T-cell (primary cell): ENCODE measurements around the gene SLC25A13. TPM values are rescaled to one million over a fixed set of nuclear protein-coding genes. Genes with fewer than 3 reads are reported as not detected.
A peak's percentile ranks its signal among the peaks of the same experiment; 100 is the strongest.

Experiments used
- ATAC-seq, 4 experiments: fragments of 200-7000 bp in 3 of 4; fragments of 150-1000 bp in 1 of 4; cut with Tn5 transposase; replicated peaks in 1 of 4; 1 replicate in 3 of 4; 2 replicates in 1 of 4; pipeline ENCODE4 v1.10.0; 2021; ENCODE audit warnings: moderate library complexity in 3 of 4, mild to moderate bottlenecking in 2 of 4, moderate number of reproducible peaks in 1 of 4
- CTCF ChIA-PET, 2 donors: fragments of 300-600 bp; sonication (Branson Sonifier 250); formaldehyde crosslinking; loops; one replicate each; lab custom pipeline; 2022; ENCODE audit warnings: antibody characterized with exemption in 2 of 2; lab: Charles Lee
- POLR2A ChIA-PET, 2 donors: fragments of 300-600 bp; sonication (Branson Sonifier 250); formaldehyde crosslinking; loops; one replicate each; lab custom pipeline; 2022; ENCODE audit warnings: antibody characterized with exemption in 2 of 2; lab: Charles Lee
- DNase-seq, 35 experiments: peaks; one replicate each; pipeline versions ENCODE4 v3.0.0 to v3.0.0-alpha.2; 2013 to 2023
- H3K27ac ChIP-seq: one replicate; pipeline ENCODE4 v1.5.1; 2013; ENCODE audit warnings: low read length
- H3K27me3 ChIP-seq, 2 experiments: replicated peaks in 1 of 2; 1 replicate in 1 of 2; 2 replicates in 1 of 2; pipeline versions ENCODE4 v1.6.1 to v1.7.0; 2013; ENCODE audit warnings: low read length in 1 of 2, mixed read lengths in 1 of 2; ENCODE audit not compliant: control insufficient read depth in 2 of 2, insufficient read depth in 2 of 2; ENCODE audit errors: extremely low read depth in 1 of 2
- H3K36me3 ChIP-seq, 2 donors: 1 replicate in 1 of 2; 2 replicates in 1 of 2; pipeline versions ENCODE4 v1.6.1 to v1.7.0; 2013; ENCODE audit warnings: low read length in 1 of 2; ENCODE audit not compliant: control insufficient read depth in 2 of 2, insufficient read depth in 1 of 2; ENCODE audit errors: extremely low read depth in 1 of 2
- H3K4me1 ChIP-seq, 2 experiments: 1 replicate in 1 of 2; 2 replicates in 1 of 2; pipeline versions ENCODE4 v1.6.1 to v1.7.0; 2013; ENCODE audit warnings: low read length in 2 of 2, mixed read lengths in 1 of 2; ENCODE audit not compliant: insufficient read depth in 2 of 2, control insufficient read depth in 1 of 2; ENCODE audit errors: extremely low read depth in 1 of 2
- H3K4me3 ChIP-seq, 2 donors: 1 replicate in 1 of 2; 2 replicates in 1 of 2; pipeline versions ENCODE4 v1.5.1 to v1.7.0; 2013; ENCODE audit warnings: mild to moderate bottlenecking in 2 of 2, low read length in 1 of 2, moderate library complexity in 1 of 2; ENCODE audit not compliant: control insufficient read depth in 1 of 2; ENCODE audit errors: extremely low read depth in 1 of 2
- H3K9me3 ChIP-seq: 2 replicates; pipeline ENCODE4 v1.7.0; 2013
- H3K27ac Mint-ChIP-seq, 2 donors: one replicate each; pipeline ENCODE4 v1.8.0; 2020 to 2021; ENCODE audit warnings: mild to moderate bottlenecking in 2 of 2, mixed read lengths in 2 of 2
- H3K27me3 Mint-ChIP-seq, 2 donors: one replicate each; pipeline ENCODE4 v1.8.0; 2021 to 2022; ENCODE audit warnings: mixed read lengths in 2 of 2
- H3K36me3 Mint-ChIP-seq: one replicate; pipeline ENCODE4 v1.8.0; 2021; ENCODE audit warnings: mixed read lengths
- H3K4me1 Mint-ChIP-seq, 3 donors: one replicate each; pipeline ENCODE4 v1.8.0; 2020 to 2022; ENCODE audit warnings: mixed read lengths in 3 of 3, mild to moderate bottlenecking in 1 of 3
- H3K4me3 Mint-ChIP-seq, 3 donors: one replicate each; pipeline ENCODE4 v1.8.0; 2020 to 2022; ENCODE audit warnings: mild to moderate bottlenecking in 3 of 3, mixed read lengths in 3 of 3, moderate library complexity in 3 of 3
- H3K9me3 Mint-ChIP-seq, 3 donors: one replicate each; pipeline ENCODE4 v1.8.0; 2020 to 2022; ENCODE audit warnings: mixed read lengths in 3 of 3
- WGBS: methylation state at CpG from one replicate; pipeline ENCODE4 v1.1.5; 2013; ENCODE audit warnings: missing lambda C conversion rate; ENCODE audit not compliant: insufficient coverage; 5-methylcytosine and 5-hydroxymethylcytosine counted together
- total RNA-seq, 35 experiments: library from RNA in 6 of 35; stranded (reverse) in 6 of 35; fragments of 120-200 nt in 1 of 35; gene quantifications; one replicate each; pipeline versions ENCODE4 v1.2.1 to v1.2.4 and lab custom pipeline; 2013 to 2026

SLC25A13 gene
- total RNA-seq, 5 donors from 2014 or later (not counting 1 experiment from before 2014, with no cell fraction given) = 8.1 to 19.1 (median 10.9) TPM

DNA sequence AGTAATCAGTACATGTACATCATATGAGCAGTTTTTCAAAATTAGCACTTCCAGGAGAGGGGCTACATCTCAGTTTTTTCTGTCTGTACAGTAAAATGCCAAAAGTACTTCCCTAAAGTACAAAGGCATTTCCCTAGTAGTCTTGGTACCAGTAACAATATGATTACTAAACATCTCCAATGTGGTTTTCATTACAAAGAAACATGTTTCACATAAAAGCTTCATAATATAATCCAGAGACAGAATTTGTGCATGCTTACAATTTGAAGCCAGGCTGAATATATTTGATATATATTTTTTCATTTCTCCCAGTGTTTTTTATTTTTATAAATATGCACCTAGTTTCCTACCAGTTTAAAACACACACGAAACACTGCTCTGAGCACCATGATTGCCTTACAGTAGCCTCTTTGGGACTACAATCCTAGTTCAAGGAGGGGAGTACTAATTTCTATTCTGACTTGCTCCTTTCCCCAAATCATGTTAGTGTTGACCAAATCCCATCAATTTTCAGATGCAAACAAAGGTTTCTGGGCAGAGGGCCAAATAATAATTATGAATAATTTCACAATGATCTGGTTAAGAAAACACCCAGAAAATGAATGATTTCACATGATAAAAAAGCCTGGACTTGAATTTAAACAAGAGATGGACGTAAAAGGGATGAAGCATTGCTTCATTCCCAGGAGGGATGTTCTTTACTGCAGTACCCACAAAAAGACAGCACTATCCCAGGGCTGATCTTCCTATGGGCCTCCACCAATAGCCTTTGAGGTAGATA lies 201.3 kb downstream of the SLC25A13 start:
- no peaks in the 10 kb centered on the region for H3K27me3 Mint-ChIP-seq
- Histone ChIP-seq H3K36me3 (peaks cover 0 to 6% of the 10 kb centered on the region in 2 donors), H3K27me3 (no peaks in the 10 kb centered on the region), H3K9me3 (no peaks in the 10 kb centered on the region), H3K27ac (no peak overlapping the region), H3K4me3 (no peak overlapping the region), H3K4me1 (no peaks in the 10 kb centered on the region)
- ATAC-seq (no peak), DNase-seq (no peak)
- H3K27ac Mint-ChIP-seq = no peak overlapping the region
- ChIA-PET POLR2A (no interaction called here), CTCF (no interaction called here)
- peaks cover 27% of the 10 kb centered on the region for H3K36me3 Mint-ChIP-seq
- H3K9me3 Mint-ChIP-seq = no peaks in the 10 kb centered on the region
- no peaks in the 10 kb centered on the region for H3K4me1 Mint-ChIP-seq
- WGBS = no CpG with 5 or more reads among the region's 2 CpGs
- no peak overlapping the region for H3K4me3 Mint-ChIP-seq

DNA sequence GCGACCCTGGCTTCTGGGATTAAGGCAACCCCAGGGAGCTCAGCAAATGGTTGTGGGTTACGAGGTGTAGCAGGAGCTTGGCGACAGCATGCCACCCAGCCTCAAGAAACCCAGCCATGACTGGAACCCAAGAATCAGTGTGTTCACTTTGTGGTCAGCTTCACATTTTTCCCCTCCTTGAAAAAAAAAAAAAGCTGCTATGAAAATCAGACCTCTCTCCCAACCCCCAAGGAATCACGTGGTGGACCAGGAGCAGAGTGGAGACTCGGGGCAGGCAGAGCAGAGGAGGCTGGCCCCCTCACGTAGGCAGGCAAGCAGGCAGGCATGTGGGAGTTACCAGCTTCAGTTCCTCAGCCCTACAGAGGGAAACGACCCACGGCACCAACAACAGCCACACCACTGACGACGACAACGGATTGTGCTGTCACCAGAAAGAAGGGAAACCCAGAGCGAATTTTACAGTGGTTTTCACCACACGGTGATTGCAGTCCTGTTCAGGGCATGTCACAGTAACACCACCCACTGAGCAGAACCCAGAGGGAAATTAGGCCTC lies 203.4 kb downstream of the SLC25A13 start:
- Mint-ChIP-seq H3K27ac (no peak overlapping the region), H3K4me1 (no peaks in the 10 kb centered on the region), H3K4me3 (no peak overlapping the region), H3K27me3 (no peaks in the 10 kb centered on the region), H3K36me3 (peaks cover 18% of the 10 kb centered on the region), H3K9me3 (no peaks in the 10 kb centered on the region)
- Histone ChIP-seq H3K4me3 (no peak overlapping the region), H3K9me3 (no peaks in the 10 kb centered on the region), H3K4me1 (no peaks in the 10 kb centered on the region), H3K27me3 (no peaks in the 10 kb centered on the region), H3K27ac (no peak overlapping the region), H3K36me3 (peaks cover 0 to 6% of the 10 kb centered on the region in 2 donors)
- DNase-seq (peak in 1 of 35 experiments; percentile 0), ATAC-seq (no peak)
- WGBS = 77% methylated on average over 9 of the region's 13 CpGs
- POLR2A ChIA-PET = no interaction called here
- CTCF ChIA-PET = interaction anchor here in 1 of 2 donors (0.6 kb wide), 1 partner anchor 707 kb away, joined by 3 read pairs; no protein-coding TSS in a partner anchor

DNA sequence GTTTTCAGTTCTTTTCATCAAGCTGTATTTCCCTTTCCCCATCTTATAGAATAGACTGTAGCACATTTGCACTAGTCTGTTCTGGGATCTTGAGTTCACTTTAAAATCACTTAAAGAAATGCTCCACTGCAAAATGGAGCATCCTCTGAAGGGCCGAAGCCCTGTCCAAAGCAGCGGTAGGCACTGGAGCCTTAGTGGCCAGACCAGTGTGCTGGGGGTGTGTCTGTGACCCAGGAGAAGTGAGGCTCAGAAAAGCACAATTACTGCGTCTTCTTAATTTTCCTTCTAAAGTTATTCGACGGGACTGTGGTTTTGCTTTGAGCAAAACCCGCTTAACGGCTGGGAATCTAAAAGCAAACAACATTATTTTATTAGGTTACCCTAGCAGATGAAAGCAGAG lies 205.7 kb downstream of the SLC25A13 start:
- WGBS = no CpG with 5 or more reads among the region's 7 CpGs
- H3K4me3 ChIP-seq = no peak overlapping the region
- H3K9me3 Mint-ChIP-seq = peaks cover 0 to 5% (median 0%) of the 10 kb centered on the region in 3 donors
- H3K27me3 ChIP-seq = peaks cover 0 to 7% of the 10 kb centered on the region in 2 experiments
- no peaks in the 10 kb centered on the region for H3K4me1 Mint-ChIP-seq
- no peaks in the 10 kb centered on the region for H3K4me1 ChIP-seq
- ChIA-PET POLR2A (interaction anchor here in 1 of 2 donors (0.6 kb wide), 1 partner anchor 30 kb away, joined by 3 read pairs; no protein-coding TSS in a partner anchor), CTCF (no interaction called here)
- H3K9me3 ChIP-seq = no peaks in the 10 kb centered on the region
- DNase-seq = no peak
- H3K4me3 Mint-ChIP-seq = no peak overlapping the region
- no peak for ATAC-seq
- H3K27ac ChIP-seq = no peak overlapping the region
- H3K27ac Mint-ChIP-seq = no peak overlapping the region
- peaks cover 4 to 10% of the 10 kb centered on the region in 2 donors for H3K27me3 Mint-ChIP-seq
- peaks cover 0 to 5% of the 10 kb centered on the region in 2 donors for H3K36me3 ChIP-seq
- H3K36me3 Mint-ChIP-seq = peaks cover 6% of the 10 kb centered on the region

DNA sequence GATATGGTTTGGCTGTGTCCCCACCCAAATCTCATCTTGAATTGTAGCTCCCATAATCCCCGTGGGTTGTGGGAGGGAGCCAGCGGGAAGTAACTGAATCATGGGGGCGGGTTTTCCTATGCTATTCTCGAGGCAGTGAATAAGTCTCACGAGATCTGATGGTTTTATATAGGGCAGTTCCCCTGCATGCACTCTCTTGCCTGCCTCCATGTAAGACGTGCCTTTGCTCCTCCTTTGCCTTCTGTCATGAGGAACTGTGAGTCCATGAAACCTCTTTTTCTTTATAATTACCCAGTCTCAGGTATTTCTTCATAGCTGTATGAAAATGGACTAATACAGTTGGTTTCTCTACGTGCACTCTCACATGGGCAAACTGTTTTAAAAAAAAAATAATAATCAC lies 207.7 kb downstream of the SLC25A13 start:
- Histone ChIP-seq H3K36me3 (no peaks in the 10 kb centered on the region), H3K4me3 (no peak overlapping the region), H3K4me1 (no peaks in the 10 kb centered on the region), H3K9me3 (no peaks in the 10 kb centered on the region), H3K27ac (no peak overlapping the region), H3K27me3 (peaks cover 0 to 7% of the 10 kb centered on the region in 2 experiments)
- no CpG with 5 or more reads among the region's 7 CpGs for WGBS
- ATAC-seq (no peak), DNase-seq (no peak)
- peaks cover 0 to 7% (median 0%) of the 10 kb centered on the region in 3 donors for H3K9me3 Mint-ChIP-seq
- H3K27ac Mint-ChIP-seq = no peak overlapping the region
- H3K4me1 Mint-ChIP-seq = no peaks in the 10 kb centered on the region
- H3K36me3 Mint-ChIP-seq = no peaks in the 10 kb centered on the region
- H3K27me3 Mint-ChIP-seq = peaks cover 5 to 16% of the 10 kb centered on the region in 2 donors
- ChIA-PET CTCF (no interaction called here), POLR2A (no interaction called here)
- H3K4me3 Mint-ChIP-seq = no peak overlapping the region

DNA sequence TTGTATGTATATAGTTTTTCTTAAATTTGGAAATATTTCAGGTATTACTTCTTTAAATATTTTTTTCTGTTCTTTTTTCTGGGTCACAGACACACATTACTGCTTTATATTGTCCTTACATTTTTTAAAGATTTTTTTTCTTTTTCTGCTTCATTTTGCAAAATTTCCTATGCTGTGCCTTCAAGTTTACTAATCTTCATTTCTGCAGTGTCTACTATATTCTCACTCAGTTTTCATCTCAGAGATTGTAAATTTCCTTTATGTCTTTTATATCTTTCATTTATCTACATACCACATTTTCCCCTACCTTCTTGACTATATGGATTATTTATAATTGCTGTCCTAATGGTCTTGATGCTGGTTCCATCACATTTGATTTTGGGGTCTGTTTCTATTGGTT lies 210.5 kb downstream of the SLC25A13 start:
- Mint-ChIP-seq H3K36me3 (no peaks in the 10 kb centered on the region), H3K27ac (no peak overlapping the region), H3K27me3 (peaks cover 5 to 16% of the 10 kb centered on the region in 2 donors), H3K4me3 (no peak overlapping the region), H3K9me3 (peaks cover 0 to 7% (median 0%) of the 10 kb centered on the region in 3 donors), H3K4me1 (no peaks in the 10 kb centered on the region)
- ChIA-PET CTCF (no interaction called here), POLR2A (no interaction called here)
- Histone ChIP-seq H3K27me3 (peaks cover 0 to 9% of the 10 kb centered on the region in 2 experiments), H3K4me3 (no peak overlapping the region), H3K9me3 (no peaks in the 10 kb centered on the region), H3K36me3 (no peaks in the 10 kb centered on the region), H3K27ac (no peak overlapping the region), H3K4me1 (no peaks in the 10 kb centered on the region)
- DNase-seq = no peak
- ATAC-seq = no peak

DNA sequence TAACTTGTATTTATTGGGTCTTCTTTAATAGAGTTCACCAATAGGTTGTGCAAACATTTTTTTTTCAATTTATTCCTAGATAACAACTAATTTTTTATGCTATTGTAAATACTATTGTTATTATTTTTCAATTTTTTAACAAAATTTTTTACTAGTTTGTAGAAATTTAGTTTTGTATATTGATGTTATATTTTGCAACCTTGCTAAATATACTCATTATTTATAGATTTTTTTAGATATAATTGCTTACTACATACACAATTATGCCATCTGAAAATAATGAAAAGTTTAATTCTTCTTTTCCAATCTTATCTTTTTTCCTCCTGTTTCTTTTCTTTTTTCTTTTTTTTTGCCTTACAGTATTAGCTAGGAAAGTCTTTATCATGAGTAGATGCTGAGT lies 216.9 kb downstream of the SLC25A13 start:
- Histone ChIP-seq H3K4me3 (no peak overlapping the region), H3K9me3 (no peaks in the 10 kb centered on the region), H3K27me3 (peaks cover 0 to 3% of the 10 kb centered on the region in 2 experiments), H3K36me3 (no peaks in the 10 kb centered on the region), H3K27ac (no peak overlapping the region), H3K4me1 (no peaks in the 10 kb centered on the region)
- Mint-ChIP-seq H3K27ac (no peak overlapping the region), H3K27me3 (peaks cover 0 to 6% of the 10 kb centered on the region in 2 donors), H3K36me3 (no peaks in the 10 kb centered on the region), H3K9me3 (no peaks in the 10 kb centered on the region), H3K4me1 (no peaks in the 10 kb centered on the region), H3K4me3 (no peak overlapping the region)
- DNase-seq = no peak
- no peak for ATAC-seq
- ChIA-PET POLR2A (no interaction called here), CTCF (no interaction called here)
